Endothelial cell of umbilical vein (primary cell): ENCODE results near the gene MACF1. TPM values are rescaled to one million over a fixed set of nuclear protein-coding genes. Genes with fewer than 3 reads are reported as not detected.

Source experiments
- BruUV-seq: library from RNA; stranded (reverse); fragments of 400-500 nt; replicated peaks from 2 replicates; lab custom pipeline; 2021; lab: Mats Ljungman, UMichigan
- CTCF ChIA-PET: fragments of 300-600, 350-600 bp; sonication (Branson Sonifier 250); formaldehyde crosslinking; loops from one replicate; lab custom pipeline; 2021; ENCODE audit warnings: antibody characterized with exemption, inconsistent platforms; lab: Charles Lee
- POLR2A ChIA-PET: fragments of 300-600, 350-600 bp; sonication (Branson Sonifier 250); formaldehyde crosslinking; loops from one replicate; lab custom pipeline; 2021; ENCODE audit warnings: antibody characterized with exemption, inconsistent platforms; lab: Charles Lee
- DNase-seq: peaks from one replicate; pipeline ENCODE4 v3.0.0-alpha.2; 2011; ENCODE audit warnings: low read depth, low spot score
- FAIRE-seq: peaks from 2 replicates; lab custom pipeline; 2011; peaks lifted over from hg19 to GRCh38; lab: Jason Lieb, UNC
- H2AFZ ChIP-seq: 2 replicates; pipeline ENCODE4 v1.6.0; 2012; ENCODE audit warnings: low read depth, low read length, control low read depth, inconsistent platforms
- H3K27ac ChIP-seq: 2 replicates; pipeline ENCODE4 v1.5.1; 2011; ENCODE audit warnings: low read depth, mild to moderate bottlenecking, control low read depth, low read length, moderate library complexity; ENCODE audit not compliant: insufficient read depth
- H3K27me3 ChIP-seq, 2 experiments: 2 replicates each; pipeline versions ENCODE4 v1.6.0 to v1.6.1; 2011; ENCODE audit warnings: low read length in 2 of 2, mixed read lengths in 1 of 2; ENCODE audit not compliant: control insufficient read depth in 2 of 2, insufficient read depth in 2 of 2
- H3K36me3 ChIP-seq, 2 experiments: 2 replicates in 1 of 2; 3 replicates in 1 of 2; pipeline ENCODE4 v1.5.1; 2011; ENCODE audit warnings: low read length in 2 of 2, mild to moderate bottlenecking in 1 of 2, moderate library complexity in 1 of 2; ENCODE audit not compliant: control insufficient read depth in 2 of 2, insufficient read depth in 2 of 2; ENCODE audit errors: extremely low read depth in 1 of 2
- H3K4me1 ChIP-seq: 3 replicates; pipeline ENCODE4 v1.5.1; 2011; ENCODE audit warnings: mild to moderate bottlenecking, low read length; ENCODE audit not compliant: control insufficient read depth, insufficient read depth; ENCODE audit errors: extremely low read depth
- H3K4me2 ChIP-seq: 2 replicates; pipeline ENCODE4 v1.6.1; 2011; ENCODE audit warnings: low read length, control low read depth, mixed read lengths; ENCODE audit not compliant: insufficient read depth
- H3K4me3 ChIP-seq, 3 experiments: fragments of 200-600 bp in 1 of 3; sonication (generic), shearing (Covaris generic) in 1 of 3; replicated peaks in 1 of 3; 2 replicates each; pipeline ENCODE4 v1.5.1; 2011 to 2016; ENCODE audit warnings: control low read depth in 3 of 3, low read length in 3 of 3, mild to moderate bottlenecking in 2 of 3, inconsistent platforms in 1 of 3, low read depth in 1 of 3, moderate library complexity in 1 of 3; ENCODE audit not compliant: insufficient read depth in 1 of 3
- H3K79me2 ChIP-seq: 2 replicates; pipeline ENCODE4 v1.6.0; 2012; ENCODE audit warnings: low read length, inconsistent platforms; ENCODE audit not compliant: control insufficient read depth, insufficient read depth
- H3K9ac ChIP-seq: replicated peaks from 2 replicates; pipeline ENCODE3; 2011; ENCODE audit warnings: low read length, control low read depth; ENCODE audit not compliant: insufficient read depth; ENCODE audit errors: extremely low read depth
- H3K9me1 ChIP-seq: replicated peaks from 3 replicates; pipeline ENCODE4 v1.6.0; 2011; ENCODE audit warnings: mild to moderate bottlenecking, low read length; ENCODE audit not compliant: control insufficient read depth, insufficient read depth; ENCODE audit errors: extremely low read depth
- H3K9me3 ChIP-seq: replicated peaks from 2 replicates; pipeline ENCODE4 v1.5.1; 2012; ENCODE audit warnings: low read length, inconsistent platforms; ENCODE audit not compliant: control insufficient read depth, insufficient read depth
- H4K20me1 ChIP-seq: replicated peaks from 2 replicates; pipeline ENCODE3; 2011; ENCODE audit warnings: mild to moderate bottlenecking, low read length; ENCODE audit not compliant: control insufficient read depth, insufficient read depth; ENCODE audit errors: extremely low read depth
- EZH2 ChIP-seq: IDR thresholded peaks from 2 replicates; pipeline ENCODE4 v1.6.1; 2012; ENCODE audit warnings: borderline replicate concordance, low read depth, mild to moderate bottlenecking, moderate library complexity, low read length, inconsistent platforms; ENCODE audit not compliant: severe bottlenecking
- FOS ChIP-seq: IDR thresholded peaks from 2 replicates; pipeline ENCODE4 v1.6.1; 2011; ENCODE audit warnings: mild to moderate bottlenecking, low read length, moderate library complexity, borderline replicate concordance; ENCODE audit not compliant: insufficient read depth
- GATA2 ChIP-seq: IDR thresholded peaks from 2 replicates; pipeline ENCODE4 v1.7.0; 2011; ENCODE audit warnings: low read depth, mild to moderate bottlenecking, moderate library complexity, mixed read lengths, low read length; ENCODE audit not compliant: insufficient read length, insufficient read depth
- JUN ChIP-seq: IDR thresholded peaks from 2 replicates; pipeline ENCODE4 v1.6.1; 2011; ENCODE audit warnings: borderline replicate concordance, low read depth; ENCODE audit not compliant: insufficient read length, insufficient read depth
- MYC ChIP-seq: IDR thresholded peaks from one replicate; pipeline ENCODE4 v1.6.1; 2011; ENCODE audit warnings: mild to moderate bottlenecking, low read depth, low read length
- POLR2A ChIP-seq: IDR thresholded peaks from 2 replicates; pipeline ENCODE4 v1.6.1; 2012; ENCODE audit warnings: low read depth, mild to moderate bottlenecking, control low read depth, low read length
- POLR2AphosphoS5 ChIP-seq: IDR thresholded peaks from 2 replicates; pipeline ENCODE4 v1.6.1; 2012; ENCODE audit warnings: low read depth, mild to moderate bottlenecking, control low read depth, low read length, moderate library complexity; ENCODE audit not compliant: insufficient read depth
- dilution Hi-C: fragments of 300-500 bp; cut with MboI; formaldehyde crosslinking; loops from one replicate; pipeline ENCODE4 v1.15.0; 2019; ENCODE audit warnings: low sequenced_read_pairs; ENCODE audit not compliant: extremely low pct_ligation_motif_present
- intact Hi-C: fragments of 100-400 bp; cut with micrococcal nuclease; formaldehyde crosslinking; loops from one replicate; pipeline ENCODE4 v1.10.0; 2022
- polyA plus RNA-seq, 4 experiments: library from polyadenylated mRNA; depleted of rRNA in 3 of 4; stranded (reverse) in 3 of 4; unstranded in 1 of 4; fragments of >200 nt; gene quantifications; 2 replicates each; pipeline versions ENCODE4 v1.2.1 to v1.2.3, GENCODE V29; 2011 to 2012; ENCODE audit warnings: missing spikeins in 1 of 4
- total RNA-seq: library from RNA; stranded (reverse); gene quantifications from 2 replicates; pipeline ENCODE4 v1.2.3, GENCODE V29; 2021
- TF ChIP-seq, protein P1 (sequence below), 2 donors: IDR thresholded peaks; 1 replicate in 1 of 2; 2 replicates in 1 of 2; pipeline ENCODE4 v1.5.1; 2011; ENCODE audit warnings: low read length in 2 of 2, mild to moderate bottlenecking in 2 of 2, moderate library complexity in 2 of 2, control low read depth in 1 of 2, inconsistent platforms in 1 of 2, low read depth in 1 of 2; ENCODE audit not compliant: insufficient read depth in 1 of 2; ENCODE audit errors: extremely low read depth in 1 of 2
- TF ChIP-seq, protein P2 (sequence below): IDR thresholded peaks from 2 replicates; pipeline ENCODE4 v1.6.1; 2011; ENCODE audit not compliant: insufficient read depth, insufficient read length

MACF1 gene
- total and polyA plus RNA-seq, 2 donors (not counting 3 experiments of a cell fraction or from before 2014, with no cell fraction given), result 122 to 587 TPM

DNA sequence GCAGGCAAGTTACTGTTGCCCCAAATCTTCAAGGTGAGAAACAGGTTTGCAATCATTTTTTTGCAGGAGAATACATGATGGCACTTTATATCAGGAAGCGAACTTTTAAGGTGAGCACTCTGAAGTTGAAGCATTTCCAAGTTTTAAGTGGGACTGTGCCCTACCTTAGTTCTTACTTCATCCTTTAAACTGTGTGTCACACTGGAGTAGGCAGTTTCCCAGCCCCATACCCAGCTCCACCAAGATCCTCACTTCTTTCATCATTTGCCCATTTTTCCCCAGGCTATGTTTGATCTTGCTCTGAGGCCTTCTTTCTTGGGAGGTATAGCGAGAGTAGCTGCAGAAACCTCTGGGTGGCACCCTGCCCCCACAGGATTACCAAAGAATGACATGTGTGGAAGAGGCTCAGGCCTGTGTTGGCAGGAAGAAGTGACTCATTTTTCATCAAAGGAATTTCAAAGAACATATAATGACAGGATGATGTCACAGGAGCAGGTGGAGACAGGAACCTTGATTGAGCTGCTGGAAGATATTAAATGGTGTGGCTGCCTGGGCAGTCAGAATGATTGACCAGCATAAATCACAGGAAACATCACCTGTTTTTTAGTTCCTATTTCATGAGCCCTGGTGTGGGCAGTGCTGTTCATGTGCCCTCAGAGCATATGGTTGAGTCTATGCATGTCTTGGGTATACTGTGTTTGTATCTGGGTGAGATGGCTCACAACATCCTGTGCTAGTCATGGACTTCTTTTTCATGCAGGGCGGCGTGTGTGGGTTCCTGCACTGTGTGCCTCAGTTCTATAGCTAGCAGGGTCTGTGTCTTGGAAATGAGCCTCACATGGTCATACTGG, 20.8 kb upstream of the MACF1 start:
- H3K9me1 ChIP-seq, result no peaks in the 10 kb centered on the region
- H3K4me3 ChIP-seq, result no peak overlapping the region
- H3K27ac ChIP-seq, result peak overlapping the region; percentile 95
- H3K9me3 ChIP-seq, result no peaks in the 10 kb centered on the region
- DNase-seq (peak; percentile 91), FAIRE-seq (peak; percentile 83)
- peak overlapping the region; percentile 61 for H3K9ac ChIP-seq
- no peak overlapping the region for H2AFZ ChIP-seq
- POLR2A ChIA-PET, result interaction anchor here (0.6 to 2.5 kb wide), 2 partner anchors 51 to 56 kb away, joined by 4 to 6 read pairs; no protein-coding TSS in a partner anchor
- H3K36me3 ChIP-seq, result no peaks in the 10 kb centered on the region
- H3K79me2 ChIP-seq, result peaks cover 88% of the 10 kb centered on the region
- CTCF ChIA-PET, result interaction anchor here (0.6 to 11.2 kb wide), 15 partner anchors 8 to 92 kb away, joined by 3 to 310 read pairs (median 5); partner anchors contain the start of gene MACF1
- peak overlapping the region; percentile 47 for H3K4me2 ChIP-seq
- TF ChIP-seq FOS (peak; percentile 97), JUN (peak; percentile 99), MYC (no peak), GATA2 (peak; percentile 65), POLR2AphosphoS5 (peak; percentile 68), EZH2 (no peak), POLR2A (peak; percentile 16)
- TF ChIP-seq, protein P1, sequence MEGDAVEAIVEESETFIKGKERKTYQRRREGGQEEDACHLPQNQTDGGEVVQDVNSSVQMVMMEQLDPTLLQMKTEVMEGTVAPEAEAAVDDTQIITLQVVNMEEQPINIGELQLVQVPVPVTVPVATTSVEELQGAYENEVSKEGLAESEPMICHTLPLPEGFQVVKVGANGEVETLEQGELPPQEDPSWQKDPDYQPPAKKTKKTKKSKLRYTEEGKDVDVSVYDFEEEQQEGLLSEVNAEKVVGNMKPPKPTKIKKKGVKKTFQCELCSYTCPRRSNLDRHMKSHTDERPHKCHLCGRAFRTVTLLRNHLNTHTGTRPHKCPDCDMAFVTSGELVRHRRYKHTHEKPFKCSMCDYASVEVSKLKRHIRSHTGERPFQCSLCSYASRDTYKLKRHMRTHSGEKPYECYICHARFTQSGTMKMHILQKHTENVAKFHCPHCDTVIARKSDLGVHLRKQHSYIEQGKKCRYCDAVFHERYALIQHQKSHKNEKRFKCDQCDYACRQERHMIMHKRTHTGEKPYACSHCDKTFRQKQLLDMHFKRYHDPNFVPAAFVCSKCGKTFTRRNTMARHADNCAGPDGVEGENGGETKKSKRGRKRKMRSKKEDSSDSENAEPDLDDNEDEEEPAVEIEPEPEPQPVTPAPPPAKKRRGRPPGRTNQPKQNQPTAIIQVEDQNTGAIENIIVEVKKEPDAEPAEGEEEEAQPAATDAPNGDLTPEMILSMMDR (IDR thresholded peaks at IDR 0.05; ENCODE audit: extremely low read depth in 1 of 2, insufficient read depth in 1 of 2, low read depth in 1 of 2, low read length in 2 of 2), result peak; percentile 48 to 50
- TF ChIP-seq, protein P2, sequence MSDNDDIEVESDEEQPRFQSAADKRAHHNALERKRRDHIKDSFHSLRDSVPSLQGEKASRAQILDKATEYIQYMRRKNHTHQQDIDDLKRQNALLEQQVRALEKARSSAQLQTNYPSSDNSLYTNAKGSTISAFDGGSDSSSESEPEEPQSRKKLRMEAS, result no peak
- dilution Hi-C loops, result no loop called here
- peaks cover 70% of the 10 kb centered on the region for H3K4me1 ChIP-seq
- H3K27me3 ChIP-seq, result no peaks in the 10 kb centered on the region
- intact Hi-C loops, result loop anchor here (1.0 kb wide), 1 partner anchor 50 kb away; no protein-coding TSS in a partner anchor
- H4K20me1 ChIP-seq, result no peaks in the 10 kb centered on the region
- TSS peak; percentile 40 for BruUV-seq
